ENCODE results near the gene FUT8. TPM values are rescaled to one million over a fixed set of nuclear protein-coding genes. Genes with fewer than 3 reads are reported as not detected.

FUT8 gene
- total RNA-seq, 1 donor from 2014 or later: 131 TPM

DNA sequence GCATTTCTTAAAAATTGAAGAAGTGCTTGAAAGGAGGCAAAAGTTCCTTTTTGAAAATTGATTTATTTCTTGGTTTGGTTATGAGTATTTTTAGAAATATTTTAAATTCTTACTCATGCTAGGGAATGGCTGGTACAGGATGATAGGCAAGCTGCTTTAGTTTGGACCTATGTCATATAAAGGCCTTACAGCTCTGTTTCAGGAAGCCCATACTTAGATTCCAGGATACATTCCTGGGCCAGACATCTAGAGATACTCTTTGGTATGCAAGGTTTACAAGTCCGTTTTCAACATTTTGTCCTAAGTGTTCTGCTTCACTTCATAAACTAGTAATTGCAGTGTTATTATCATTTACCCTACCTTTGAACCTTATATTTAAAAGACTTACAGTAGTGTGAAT, 186.8 kb downstream of the FUT8 start:
- no peak overlapping the region for H3K4me3 ChIP-seq
- no peak for DNase-seq (ENCODE audit: low spot score)

DNA sequence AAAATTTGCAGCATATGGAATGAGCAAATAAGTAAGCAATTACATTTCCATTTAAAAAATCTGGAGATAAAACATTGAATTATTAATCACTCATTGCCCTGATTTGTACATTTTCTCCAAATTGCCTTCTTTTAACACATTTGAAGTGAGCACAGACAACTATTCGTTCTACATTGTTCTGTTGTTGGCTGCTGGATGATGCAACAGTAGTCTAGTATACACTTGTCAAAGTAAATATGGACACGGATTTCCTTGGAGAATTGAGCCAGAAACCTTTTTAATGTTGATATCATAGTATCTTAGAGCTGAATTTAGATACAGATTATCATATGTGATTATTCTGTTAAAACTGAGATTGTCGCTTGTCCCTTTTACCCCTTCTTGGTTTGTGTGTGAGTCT, 188.2 kb downstream of the FUT8 start:
- Histone ChIP-seq H3K36me3 (no peaks in the 10 kb centered on the region), H2AFZ (replicated peaks) (no peak overlapping the region), H3K27me3 (no peaks in the 10 kb centered on the region), H3K27ac (no peak overlapping the region), H3K4me2 (no peak overlapping the region), H3F3A (ENCODE audit: low read depth) (no peaks in the 10 kb centered on the region), H3K9me3 (ENCODE audit: low read depth) (no peaks in the 10 kb centered on the region), H3K4me1 (no peaks in the 10 kb centered on the region), H3K79me2 (ENCODE audit: low read depth) (peaks cover 7% of the 10 kb centered on the region), H3K9ac (no peak overlapping the region), H4K20me1 (ENCODE audit: low read depth) (no peaks in the 10 kb centered on the region), H3K4me3 (no peak overlapping the region)
- Mint-ChIP-seq H3K4me1 (no peaks in the 10 kb centered on the region), H3K36me3 (no peaks in the 10 kb centered on the region), H3K27ac (no peak overlapping the region), H3K27me3 (ENCODE audit: insufficient read depth, low read depth) (peaks cover 3% of the 10 kb centered on the region), H3K9me3 (no peaks in the 10 kb centered on the region), H3K4me3 (no peak overlapping the region)
- no peak for TF ChIP-seq EZH2 (IDR thresholded peaks at IDR 0.05)
- TF ChIP-seq EZH2phosphoT487 (IDR thresholded peaks at IDR 0.05): no peak
- TF ChIP-seq, protein P1, sequence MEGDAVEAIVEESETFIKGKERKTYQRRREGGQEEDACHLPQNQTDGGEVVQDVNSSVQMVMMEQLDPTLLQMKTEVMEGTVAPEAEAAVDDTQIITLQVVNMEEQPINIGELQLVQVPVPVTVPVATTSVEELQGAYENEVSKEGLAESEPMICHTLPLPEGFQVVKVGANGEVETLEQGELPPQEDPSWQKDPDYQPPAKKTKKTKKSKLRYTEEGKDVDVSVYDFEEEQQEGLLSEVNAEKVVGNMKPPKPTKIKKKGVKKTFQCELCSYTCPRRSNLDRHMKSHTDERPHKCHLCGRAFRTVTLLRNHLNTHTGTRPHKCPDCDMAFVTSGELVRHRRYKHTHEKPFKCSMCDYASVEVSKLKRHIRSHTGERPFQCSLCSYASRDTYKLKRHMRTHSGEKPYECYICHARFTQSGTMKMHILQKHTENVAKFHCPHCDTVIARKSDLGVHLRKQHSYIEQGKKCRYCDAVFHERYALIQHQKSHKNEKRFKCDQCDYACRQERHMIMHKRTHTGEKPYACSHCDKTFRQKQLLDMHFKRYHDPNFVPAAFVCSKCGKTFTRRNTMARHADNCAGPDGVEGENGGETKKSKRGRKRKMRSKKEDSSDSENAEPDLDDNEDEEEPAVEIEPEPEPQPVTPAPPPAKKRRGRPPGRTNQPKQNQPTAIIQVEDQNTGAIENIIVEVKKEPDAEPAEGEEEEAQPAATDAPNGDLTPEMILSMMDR (IDR thresholded peaks at IDR 0.05): no peak
- DNase-seq (ENCODE audit: low spot score): no peak

More for the DNA sequence above, 186.8 kb downstream of the FUT8 start:
- H3K27me3 ChIP-seq: no peaks in the 10 kb centered on the region
- peaks cover 5% of the 10 kb centered on the region for H3F3A ChIP-seq (ENCODE audit: low read depth)
- Mint-ChIP-seq H3K4me1 (peaks cover under 1% of the 10 kb centered on the region), H3K36me3 (no peaks in the 10 kb centered on the region), H3K27me3 (ENCODE audit: insufficient read depth, low read depth) (peaks cover 3% of the 10 kb centered on the region), H3K27ac (no peak overlapping the region), H3K4me3 (no peak overlapping the region), H3K9me3 (no peaks in the 10 kb centered on the region)
- H3K4me1 ChIP-seq: peaks cover 4% of the 10 kb centered on the region
- no peaks in the 10 kb centered on the region for H3K79me2 ChIP-seq (ENCODE audit: low read depth)
- no peak overlapping the region for H2AFZ ChIP-seq (replicated peaks)
- no peak overlapping the region for H3K4me2 ChIP-seq
- no peak overlapping the region for H3K9ac ChIP-seq
- H3K9me3 ChIP-seq (ENCODE audit: low read depth): no peaks in the 10 kb centered on the region
- H3K27ac ChIP-seq: peak overlapping the region; percentile 0
- no peaks in the 10 kb centered on the region for H3K36me3 ChIP-seq
- H4K20me1 ChIP-seq (ENCODE audit: low read depth): peaks cover 1% of the 10 kb centered on the region
- TF ChIP-seq EZH2 (IDR thresholded peaks at IDR 0.05): no peak
- TF ChIP-seq, protein P1 (IDR thresholded peaks at IDR 0.05): no peak
- TF ChIP-seq EZH2phosphoT487 (IDR thresholded peaks at IDR 0.05): no peak

DNA sequence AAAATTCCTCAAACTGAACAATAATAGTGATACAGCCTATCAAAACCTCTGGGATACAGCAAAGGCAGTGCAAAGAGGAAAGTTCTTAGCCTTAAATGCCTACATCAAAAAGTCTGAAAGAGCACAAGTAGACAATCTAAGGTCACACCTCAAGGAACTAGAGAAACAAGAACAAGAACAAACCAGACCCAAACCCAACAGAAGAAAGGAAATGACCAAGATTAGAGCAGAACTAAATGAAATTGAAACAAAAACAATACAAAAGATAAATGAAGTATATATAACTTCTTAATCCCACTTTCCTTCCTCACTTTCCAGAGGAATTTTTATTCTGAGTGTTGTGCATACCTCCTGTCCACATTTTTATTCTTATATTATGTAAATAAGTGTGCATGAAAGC, 192.0 kb downstream of the FUT8 start:
- no peaks in the 10 kb centered on the region for H3K27me3 ChIP-seq
- no peaks in the 10 kb centered on the region for H3K9me3 ChIP-seq (ENCODE audit: low read depth)
- Mint-ChIP-seq H3K9me3 (no peaks in the 10 kb centered on the region), H3K27me3 (ENCODE audit: insufficient read depth, low read depth) (no peaks in the 10 kb centered on the region), H3K4me1 (no peaks in the 10 kb centered on the region), H3K36me3 (no peaks in the 10 kb centered on the region), H3K27ac (no peak overlapping the region), H3K4me3 (no peak overlapping the region)
- H3K36me3 ChIP-seq: no peaks in the 10 kb centered on the region
- H3K4me1 ChIP-seq: peaks cover 2% of the 10 kb centered on the region
- no peak for DNase-seq (ENCODE audit: low spot score)
- H3K27ac ChIP-seq: no peak overlapping the region
- H3K4me3 ChIP-seq: no peak overlapping the region
- H3K79me2 ChIP-seq (ENCODE audit: low read depth): peaks cover 7% of the 10 kb centered on the region
- no peaks in the 10 kb centered on the region for H4K20me1 ChIP-seq (ENCODE audit: low read depth)
- H2AFZ ChIP-seq (replicated peaks): no peak overlapping the region
- TF ChIP-seq EZH2 (IDR thresholded peaks at IDR 0.05): no peak
- no peak for TF ChIP-seq EZH2phosphoT487 (IDR thresholded peaks at IDR 0.05)
- TF ChIP-seq, protein P1 (IDR thresholded peaks at IDR 0.05): no peak
- H3K4me2 ChIP-seq: no peak overlapping the region
- no peak overlapping the region for H3K9ac ChIP-seq
- no peaks in the 10 kb centered on the region for H3F3A ChIP-seq (ENCODE audit: low read depth)

Data from neural progenitor cell (in vitro differentiated cells).